K562 (cell line): ENCODE results near the gene CS. TPM values are rescaled to one million over a fixed set of nuclear protein-coding genes. Genes with fewer than 3 reads are reported as not detected.

Experiments used
- ATF4 ChIP-seq: fragments of 450-650 bp; formaldehyde crosslinking; IDR thresholded peaks from 2 replicates; pipeline ENCODE4 v1.4.0; 2022; ENCODE audit warnings: mild to moderate bottlenecking, moderate library complexity
- CXXC5 ChIP-seq: fragments of 250-450 bp; sonication (Bioruptor Pico); IDR thresholded peaks from 2 replicates; pipeline ENCODE4 v1.8.0; 2022; ENCODE audit warnings: inconsistent platforms, mild to moderate bottlenecking, moderate library complexity
- FOSL1 ChIP-seq: fragments of 200-800 bp; sonication (Bioruptor generic); conservative IDR thresholded peaks from 2 replicates; pipeline ENCODE4 v1.6.1; 2016; ENCODE audit warnings: missing genetic modification characterization, missing compliant biosample characterization
- FOXP1 ChIP-seq: sonication (generic); formaldehyde crosslinking; IDR thresholded peaks from 2 replicates; pipeline ENCODE4 v1.8.0; 2022; ENCODE audit warnings: mild to moderate bottlenecking, missing genetic modification reagents
- GATAD2A ChIP-seq: fragments of 450-650 bp; IDR thresholded peaks from 2 replicates; pipeline ENCODE4 v1.6.1; 2017
- HOXB6 ChIP-seq: fragments of 250-450 bp; sonication (Bioruptor Pico); IDR thresholded peaks from 2 replicates; pipeline ENCODE4 v1.5.1; 2022; ENCODE audit warnings: mild to moderate bottlenecking, borderline replicate concordance
- JUND ChIP-seq, 2 experiments: IDR thresholded peaks; 2 replicates in 1 of 2; 3 replicates in 1 of 2; pipeline ENCODE4 v1.6.1; 2011; ENCODE audit warnings: borderline replicate concordance in 2 of 2, low read depth in 2 of 2, low read length in 2 of 2, improper control_type of control experiment in 1 of 2, missing biosample characterization in 1 of 2, missing genetic modification characterization in 1 of 2, missing genetic modification reagents in 1 of 2
- MAFK ChIP-seq: IDR thresholded peaks from 2 replicates; pipeline ENCODE4 v1.6.1; 2011; ENCODE audit warnings: low read length, improper control_type of control experiment
- MITF ChIP-seq: IDR thresholded peaks from 2 replicates; pipeline ENCODE4 v1.6.1; 2014; ENCODE audit warnings: antibody characterized with exemption
- NCOA6 ChIP-seq: fragments of 450-650 bp; IDR thresholded peaks from 2 replicates; pipeline ENCODE4 v1.6.1; 2017; ENCODE audit warnings: mild to moderate bottlenecking
- NKRF ChIP-seq: fragments of 450-650 bp; IDR thresholded peaks from 2 replicates; pipeline ENCODE4 v1.6.1; 2016; ENCODE audit warnings: borderline replicate concordance
- NR2F6 ChIP-seq: fragments of 450-650 bp; formaldehyde crosslinking; IDR thresholded peaks from 2 replicates; pipeline ENCODE4 v1.4.0; 2020; ENCODE audit warnings: mild to moderate bottlenecking
- NUFIP1 ChIP-seq: fragments of 450-650 bp; IDR thresholded peaks from 2 replicates; pipeline ENCODE4 v1.6.1; 2018; ENCODE audit not compliant: partially characterized antibody
- POLR2A ChIP-seq: fragments of 450-650 bp; conservative IDR thresholded peaks from 2 replicates; pipeline ENCODE4 v1.6.1; 2016
- POLR2AphosphoS5 ChIP-seq: IDR thresholded peaks from 2 replicates; pipeline ENCODE4 v1.6.1; 2011; ENCODE audit warnings: mild to moderate bottlenecking, low read depth, low read length, moderate library complexity; ENCODE audit not compliant: control insufficient read depth, insufficient read depth
- RBM17 ChIP-seq: fragments of 200-400 bp; formaldehyde crosslinking; IDR thresholded peaks from 2 replicates; pipeline ENCODE4 v1.6.1; 2017; ENCODE audit warnings: low read depth, mild to moderate bottlenecking, low read length, borderline replicate concordance
- RBM39 ChIP-seq: fragments of 200-400 bp; formaldehyde crosslinking; optimal IDR thresholded peaks from 2 replicates; pipeline ENCODE3; 2018; ENCODE audit warnings: low read depth, low read length
- RFX7 ChIP-seq: fragments of 250-450 bp; sonication (Bioruptor Pico); IDR thresholded peaks from 2 replicates; pipeline ENCODE4 v1.5.1; 2021; ENCODE audit warnings: mild to moderate bottlenecking
- SP1 ChIP-seq: sonication (generic); formaldehyde crosslinking; IDR thresholded peaks from 2 replicates; pipeline ENCODE4 v1.8.1; 2022; ENCODE audit warnings: mild to moderate bottlenecking, missing genetic modification reagents
- ZNF134 ChIP-seq: fragments of 250-450 bp; sonication (Bioruptor Pico); conservative IDR thresholded peaks from 2 replicates; pipeline ENCODE4 v1.4.0; 2020
- ZNF232 ChIP-seq: sonication (generic); formaldehyde crosslinking; IDR thresholded peaks from 2 replicates; pipeline ENCODE4 v1.8.0; 2022; ENCODE audit warnings: mild to moderate bottlenecking, missing genetic modification reagents
- ZNF24 ChIP-seq: fragments of 450-650 bp; IDR thresholded peaks from 2 replicates; pipeline ENCODE4 v1.6.1; 2016
- ZNF384 ChIP-seq: IDR thresholded peaks from 2 replicates; pipeline ENCODE4 v1.6.1; 2012; ENCODE audit warnings: low read depth, low read length, improper control_type of control experiment
- ZNF584 ChIP-seq: fragments of 200-800 bp; sonication (Bioruptor generic); IDR thresholded peaks from 2 replicates; pipeline ENCODE4 v1.6.1; 2016; ENCODE audit warnings: low read depth, mild to moderate bottlenecking, missing genetic modification characterization, missing compliant biosample characterization
- ZNF668 ChIP-seq: fragments of 250-450 bp; sonication (Bioruptor Pico); IDR thresholded peaks from 2 replicates; pipeline ENCODE4 v1.8.0; 2022; ENCODE audit warnings: mild to moderate bottlenecking, inconsistent platforms
- ZNF699 ChIP-seq: fragments of 250-450 bp; sonication (Bioruptor Pico); IDR thresholded peaks from 2 replicates; pipeline ENCODE4 v1.8.0; 2021; ENCODE audit warnings: mild to moderate bottlenecking, moderate library complexity; ENCODE audit not compliant: insufficient replicate concordance
- ZNF830 ChIP-seq: fragments of 250-450 bp; sonication (Bioruptor Pico); IDR thresholded peaks from 2 replicates; pipeline ENCODE4 v1.5.0; 2021; ENCODE audit warnings: mild to moderate bottlenecking
- polyA plus RNA-seq, 8 experiments: library from polyadenylated mRNA; depleted of rRNA in 4 of 8; stranded (reverse) in 5 of 8; unstranded in 3 of 8; fragments of >200 nt; fragmentation: Nextera tagmentation in 2 of 8; fragmentation: Illumina TruSeq in 1 of 8; extraction: Ambion mirVana in 2 of 8; extraction: Trizol in 1 of 8; gene quantifications; 2 replicates each; pipeline versions ENCODE4 v1.2.1 to v1.2.3, GENCODE V29; 2011 to 2014; ENCODE audit warnings: inconsistent platforms in 1 of 8, missing spikeins in 1 of 8
- total RNA-seq, 7 experiments: library from RNA; depleted of rRNA in 6 of 7; stranded (reverse); fragments of >200 nt in 6 of 7; fragmentation: Illumina TruSeq in 2 of 7; extraction: Trizol in 2 of 7; gene quantifications; 2 replicates each; pipeline versions ENCODE4 v1.2.1 to v1.2.3, GENCODE V29; 2011 to 2021; ENCODE audit warnings: low replicate concordance in 1 of 7

CS gene
- total and polyA plus RNA-seq, 9 of the 15 experiments (the other 6 are each of a cell fraction or from before 2014, with no cell fraction given), result 99.9 to 390 (median 149) TPM

- TF ChIP-seq NKRF, result 0 out of 2 replicates have a peak, but pooled peaks have one; percentile 64
- TF ChIP-seq ATF4, result no peak
- peak; percentile 96 for TF ChIP-seq POLR2A
- no peak for TF ChIP-seq ZNF699 (CRISPR knock-in tag)
- TF ChIP-seq MAFK, result no peak
- TF ChIP-seq GATAD2A, result 0 out of 2 replicates have a peak, but pooled peaks have one; percentile 39
- no peak for TF ChIP-seq NUFIP1
- TF ChIP-seq POLR2AphosphoS5, result peak; percentile 90
- TF ChIP-seq JUND (IDR thresholded peaks at IDR 0.05; ENCODE audit: borderline replicate concordance, low read depth, low read length), result peak; percentile 65
- no peak for TF ChIP-seq JUND (tag; IDR thresholded peaks at IDR 0.05; ENCODE audit: borderline replicate concordance, low read depth, low read length)
- TF ChIP-seq NCOA6, result no peak
- TF ChIP-seq CXXC5 (CRISPR knock-in tag), result peak; percentile 61
- TF ChIP-seq RFX7 (CRISPR knock-in tag), result no peak
- no peak for TF ChIP-seq ZNF134 (CRISPR knock-in tag)
- TF ChIP-seq ZNF668, result no peak
- peak; percentile 69 for TF ChIP-seq SP1
- TF ChIP-seq FOSL1 (tag), result no peak
- TF ChIP-seq NR2F6 (CRISPR knock-in tag), result no peak
- TF ChIP-seq ZNF830 (CRISPR knock-in tag), result 0 out of 2 replicates have a peak, but pooled peaks have one; percentile 15
- 0 out of 2 replicates have a peak, but pooled peaks have one; percentile 57 for TF ChIP-seq ZNF232 (CRISPR knock-in tag)
- TF ChIP-seq RBM17, result no peak
- no peak for TF ChIP-seq ZNF24
- peak; percentile 80; the same call in 1 of the 2 replicates for TF ChIP-seq FOXP1
- TF ChIP-seq RBM39, result no peak
- TF ChIP-seq ZNF384, result no peak
- peak; percentile 55; the same call in 1 of the 2 replicates for TF ChIP-seq MITF
- TF ChIP-seq ZNF584 (CRISPR knock-in tag), result no peak
- no peak for TF ChIP-seq HOXB6
These were observed 78.2 kb downstream of the CS start, which contains the start of gene RNF41 (continued) for GRCh38 chr12:56221757-56222530.
